ENCODE results near the gene LIMS2. TPM values are rescaled to one million over a fixed set of nuclear protein-coding genes. Genes with fewer than 3 reads are reported as not detected.

Gene LIMS2
- total RNA-seq, 4 donors from 2014 or later = 86.1 to 111 (median 98.1) TPM

DNA sequence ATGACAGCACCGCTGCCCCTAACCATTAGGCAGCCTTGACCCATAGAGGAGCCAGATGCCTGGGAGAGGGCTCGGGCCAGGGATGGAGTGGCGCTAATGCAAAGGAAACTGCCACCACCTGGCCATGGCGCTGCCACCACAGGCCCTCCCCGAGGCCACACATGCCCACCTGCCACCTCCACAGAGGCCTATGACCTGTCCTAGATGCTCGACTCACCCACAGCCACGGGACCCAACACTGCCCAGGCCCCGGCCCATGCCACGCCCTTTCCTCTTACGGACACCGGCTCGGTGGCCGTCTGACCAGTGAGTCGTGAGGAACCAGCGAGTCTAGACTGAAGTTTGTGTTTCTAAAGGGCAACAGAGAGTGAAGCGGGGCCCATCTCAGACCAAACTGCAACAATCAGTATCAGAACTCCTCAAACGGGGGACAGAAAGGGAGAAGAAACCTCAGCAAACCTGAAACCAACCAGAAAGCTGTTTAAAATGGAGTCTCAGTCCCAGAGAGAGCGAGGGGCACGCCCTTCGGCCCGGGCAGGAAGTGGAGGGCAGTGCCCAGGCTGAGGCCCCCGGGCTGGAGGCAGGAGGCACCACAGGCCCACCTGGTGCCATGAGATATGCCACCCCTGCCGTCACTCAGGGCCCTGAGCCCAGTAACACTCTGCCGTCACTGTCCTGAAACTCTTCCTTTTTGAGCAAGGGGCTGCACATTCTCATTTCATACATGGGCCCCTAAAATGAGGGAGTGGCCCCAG lies 28.7 kb downstream of the LIMS2 start:
- WGBS, 2 donors = 42 to 46% methylated on average over 22 to 23 of the region's 24 CpGs
- Histone ChIP-seq H3K9me3 (no peaks in the 10 kb centered on the region), H3K27ac (peak overlapping the region; percentile 68 to 92 (median 81)), H3K4me3 (peak overlapping the region in 2 of 4 donors; percentile 4 to 26), H3K36me3 (no peaks in the 10 kb centered on the region), H3K27me3 (no peaks in the 10 kb centered on the region), H3K4me1 (peaks cover 0 to 96% (median 33%) of the 10 kb centered on the region in 4 donors)
- TF ChIP-seq POLR2A (IDR thresholded peaks at IDR 0.05) (no peak), EP300 (IDR thresholded peaks at IDR 0.05) (no peak)
- TF ChIP-seq, protein P1, sequence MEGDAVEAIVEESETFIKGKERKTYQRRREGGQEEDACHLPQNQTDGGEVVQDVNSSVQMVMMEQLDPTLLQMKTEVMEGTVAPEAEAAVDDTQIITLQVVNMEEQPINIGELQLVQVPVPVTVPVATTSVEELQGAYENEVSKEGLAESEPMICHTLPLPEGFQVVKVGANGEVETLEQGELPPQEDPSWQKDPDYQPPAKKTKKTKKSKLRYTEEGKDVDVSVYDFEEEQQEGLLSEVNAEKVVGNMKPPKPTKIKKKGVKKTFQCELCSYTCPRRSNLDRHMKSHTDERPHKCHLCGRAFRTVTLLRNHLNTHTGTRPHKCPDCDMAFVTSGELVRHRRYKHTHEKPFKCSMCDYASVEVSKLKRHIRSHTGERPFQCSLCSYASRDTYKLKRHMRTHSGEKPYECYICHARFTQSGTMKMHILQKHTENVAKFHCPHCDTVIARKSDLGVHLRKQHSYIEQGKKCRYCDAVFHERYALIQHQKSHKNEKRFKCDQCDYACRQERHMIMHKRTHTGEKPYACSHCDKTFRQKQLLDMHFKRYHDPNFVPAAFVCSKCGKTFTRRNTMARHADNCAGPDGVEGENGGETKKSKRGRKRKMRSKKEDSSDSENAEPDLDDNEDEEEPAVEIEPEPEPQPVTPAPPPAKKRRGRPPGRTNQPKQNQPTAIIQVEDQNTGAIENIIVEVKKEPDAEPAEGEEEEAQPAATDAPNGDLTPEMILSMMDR (IDR thresholded peaks at IDR 0.05) = no peak
- no peak for DNase-seq (ENCODE audit: low spot score in 2 of 2)

DNA sequence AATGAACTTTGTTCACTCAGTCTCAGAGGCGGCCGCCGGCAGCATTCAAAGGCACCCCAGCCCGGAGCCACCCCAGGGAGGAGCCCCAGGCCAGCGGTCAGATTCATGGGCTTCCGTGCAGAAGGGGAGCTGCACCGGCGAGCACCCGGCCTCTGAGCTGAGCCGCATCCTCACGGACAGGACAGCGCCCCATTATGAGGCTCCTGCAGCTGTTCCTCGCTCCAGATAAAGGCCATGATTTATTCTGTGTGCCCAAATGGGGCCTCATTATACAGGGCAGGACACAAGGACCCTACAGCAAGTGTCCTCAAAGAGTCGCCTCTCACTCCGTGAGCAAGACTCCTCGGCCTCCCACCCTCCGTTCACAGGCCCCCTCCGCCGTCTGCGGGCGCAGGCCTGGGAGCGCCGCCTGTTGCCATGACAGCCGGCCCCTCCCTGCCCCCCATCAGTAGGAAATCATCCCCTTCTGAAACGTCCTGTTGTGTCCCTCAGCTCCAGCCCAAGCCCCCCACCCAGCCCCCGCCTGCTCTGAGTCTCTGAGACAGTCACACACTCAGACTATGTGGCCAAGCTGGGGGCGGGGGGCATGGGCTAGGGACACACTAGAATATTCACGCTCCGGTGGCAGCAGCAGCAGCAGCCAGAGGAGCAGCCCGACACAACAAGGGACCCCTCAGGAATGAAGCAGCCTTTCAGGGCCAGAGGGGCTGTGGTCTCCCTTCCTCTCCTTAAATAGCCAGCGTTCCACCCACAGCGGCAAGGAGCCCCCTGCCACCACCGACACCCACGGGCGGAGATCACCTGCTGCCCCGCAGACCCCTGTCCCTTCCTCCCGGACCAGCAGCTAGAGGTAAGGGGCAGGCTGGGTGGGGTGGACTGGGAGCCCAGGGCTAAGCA lies 29.7 kb downstream of the LIMS2 start, which contains the start of gene GPR17:
TSS of gene GPR17 (plus strand) at position 759 of the 897 bp plus-strand sequence. CDS start 4,583 bp downstream, outside the sequence.
- Histone ChIP-seq H3K27me3 (no peaks in the 10 kb centered on the region), H3K9me3 (no peaks in the 10 kb centered on the region), H3K4me3 (peak within 1 kb of the TSS in 2 of 4 donors; percentile 4 to 26), H3K4me1 (peaks cover 0 to 86% (median 26%) of the 10 kb centered on the region in 4 donors), H3K27ac (peak within 1 kb of the TSS; percentile 68 to 92 (median 81)), H3K36me3 (peaks cover 0 to 3% (median 0%) of the 10 kb centered on the region in 3 donors)
- WGBS, 2 donors = 46 to 48% methylated on average over 27 to 32 of the region's 37 CpGs
- TF ChIP-seq EP300 (IDR thresholded peaks at IDR 0.05) (no peak), POLR2A (IDR thresholded peaks at IDR 0.05) (no peak)
- TF ChIP-seq, protein P1 (IDR thresholded peaks at IDR 0.05) = no peak
- DNase-seq (ENCODE audit: low spot score in 2 of 2) = no peak

DNA sequence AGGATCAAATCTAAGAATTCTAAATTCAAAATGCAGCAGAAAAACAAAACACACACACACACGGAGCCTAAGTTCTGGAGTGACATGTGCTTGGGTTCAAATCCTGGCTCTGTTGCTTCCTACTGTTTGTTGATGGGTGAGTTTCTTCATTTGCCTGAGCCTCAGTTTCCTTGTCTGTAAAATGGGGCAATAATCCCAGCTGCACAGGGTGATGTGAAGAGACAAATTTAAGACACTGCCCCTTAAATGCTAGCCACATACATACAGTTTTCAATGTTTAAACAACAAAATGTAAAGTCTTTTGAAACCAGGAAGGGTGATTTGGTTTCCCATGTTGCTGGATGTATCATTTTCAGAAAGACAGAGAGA lies 30.3 kb downstream of the LIMS2 start:
- Histone ChIP-seq H3K9me3 (no peaks in the 10 kb centered on the region), H3K4me1 (peaks cover 0 to 85% (median 22%) of the 10 kb centered on the region in 4 donors), H3K27me3 (no peaks in the 10 kb centered on the region), H3K27ac (peak overlapping the region in 3 of 4 donors; percentile 77 to 92 (median 85)), H3K4me3 (peak overlapping the region in 1 of 4 donors; percentile 26), H3K36me3 (peaks cover 0 to 10% (median 0%) of the 10 kb centered on the region in 3 donors)
- TF ChIP-seq, protein P1 (IDR thresholded peaks at IDR 0.05) = no peak
- TF ChIP-seq EP300 (IDR thresholded peaks at IDR 0.05) (no peak), POLR2A (IDR thresholded peaks at IDR 0.05) (no peak)
- DNase-seq (ENCODE audit: low spot score in 2 of 2) = no peak
- 64 to 66% methylated on average over 1 of the region's 1 CpG for WGBS, 2 donors

DNA sequence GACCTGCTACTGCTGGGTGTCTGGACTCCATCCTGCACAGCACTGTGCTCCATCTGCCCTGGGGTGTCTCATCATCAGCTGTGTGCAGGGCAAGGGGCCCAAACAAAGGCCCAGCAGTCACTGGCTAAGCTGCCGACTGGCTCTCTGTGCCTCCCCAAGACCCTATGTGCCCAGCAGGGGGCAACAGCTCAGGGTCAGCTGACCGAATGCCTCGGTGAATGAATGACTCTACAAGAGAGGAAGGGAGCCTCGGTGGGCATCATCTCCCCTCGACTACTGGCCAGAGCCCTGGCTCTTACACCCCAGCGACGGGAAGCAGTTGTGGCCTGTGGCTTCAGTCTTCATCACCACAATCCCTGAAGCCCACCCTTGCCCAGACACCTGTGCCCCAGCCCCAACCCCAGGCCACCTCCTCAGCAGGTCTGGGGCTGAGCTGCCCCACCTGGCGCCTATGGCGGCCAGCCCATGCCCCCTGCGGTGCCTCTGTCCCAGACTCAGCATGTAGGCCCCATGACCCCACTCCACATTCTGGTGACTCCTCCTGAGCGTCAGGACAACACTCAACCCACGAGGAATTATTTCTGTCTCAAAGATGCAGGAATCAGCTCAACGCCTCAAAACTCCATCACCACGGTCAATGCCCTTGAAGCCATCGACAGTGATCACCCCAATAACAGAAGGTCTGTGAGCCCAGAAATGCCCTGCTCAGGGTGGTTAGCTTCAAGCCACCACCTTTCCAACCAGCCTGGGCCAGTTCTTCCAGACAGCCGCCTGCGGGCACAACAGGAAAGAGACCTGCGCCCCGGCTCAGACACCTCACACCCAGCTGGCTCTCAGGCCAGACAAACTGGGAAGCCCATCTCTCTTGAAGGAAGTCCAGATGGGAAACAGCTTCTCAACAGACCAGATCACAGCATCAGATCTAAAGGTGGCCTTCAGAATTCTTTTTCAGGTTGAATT lies 31.0 kb downstream of the LIMS2 start:
- H3K4me3 ChIP-seq = no peak overlapping the region
- WGBS, 2 donors = 87 to 89% methylated on average over 15 to 19 of the region's 19 CpGs
- peaks cover 0 to 16% (median 0%) of the 10 kb centered on the region in 3 donors for H3K36me3 ChIP-seq
- peaks cover 0 to 79% (median 18%) of the 10 kb centered on the region in 4 donors for H3K4me1 ChIP-seq
- TF ChIP-seq POLR2A (IDR thresholded peaks at IDR 0.05) (no peak), EP300 (IDR thresholded peaks at IDR 0.05) (no peak)
- TF ChIP-seq, protein P1 (IDR thresholded peaks at IDR 0.05) = no peak
- no peaks in the 10 kb centered on the region for H3K27me3 ChIP-seq
- H3K27ac ChIP-seq = peak overlapping the region in 3 of 4 donors; percentile 77 to 92 (median 85)
- no peaks in the 10 kb centered on the region for H3K9me3 ChIP-seq
- no peak for DNase-seq (ENCODE audit: low spot score in 2 of 2)

All from tibial nerve (tissue), 4 donors.